Liver (tissue), 3 donors: Measurements from ENCODE around the gene JMJD6.

Experiments used
- CTCF ChIP-seq: fragments of 150-350 bp; IDR thresholded peaks from 2 replicates; pipeline ENCODE4 v1.5.1; 2017; ENCODE audit warnings: improper control_type of control experiment, low read depth, low read length; ENCODE audit not compliant: missing input control
- HNF4G ChIP-seq: IDR thresholded peaks from 2 replicates; pipeline ENCODE4 v1.6.1; 2016; ENCODE audit warnings: antibody characterized with exemption
- RXRA ChIP-seq, 2 donors: IDR thresholded peaks; 2 replicates each; pipeline ENCODE4 v1.6.1; 2017 to 2018; ENCODE audit warnings: antibody characterized with exemption in 2 of 2, mild to moderate bottlenecking in 1 of 2
- donor health status: healthy.
- donor health status: healthy.

DNA sequence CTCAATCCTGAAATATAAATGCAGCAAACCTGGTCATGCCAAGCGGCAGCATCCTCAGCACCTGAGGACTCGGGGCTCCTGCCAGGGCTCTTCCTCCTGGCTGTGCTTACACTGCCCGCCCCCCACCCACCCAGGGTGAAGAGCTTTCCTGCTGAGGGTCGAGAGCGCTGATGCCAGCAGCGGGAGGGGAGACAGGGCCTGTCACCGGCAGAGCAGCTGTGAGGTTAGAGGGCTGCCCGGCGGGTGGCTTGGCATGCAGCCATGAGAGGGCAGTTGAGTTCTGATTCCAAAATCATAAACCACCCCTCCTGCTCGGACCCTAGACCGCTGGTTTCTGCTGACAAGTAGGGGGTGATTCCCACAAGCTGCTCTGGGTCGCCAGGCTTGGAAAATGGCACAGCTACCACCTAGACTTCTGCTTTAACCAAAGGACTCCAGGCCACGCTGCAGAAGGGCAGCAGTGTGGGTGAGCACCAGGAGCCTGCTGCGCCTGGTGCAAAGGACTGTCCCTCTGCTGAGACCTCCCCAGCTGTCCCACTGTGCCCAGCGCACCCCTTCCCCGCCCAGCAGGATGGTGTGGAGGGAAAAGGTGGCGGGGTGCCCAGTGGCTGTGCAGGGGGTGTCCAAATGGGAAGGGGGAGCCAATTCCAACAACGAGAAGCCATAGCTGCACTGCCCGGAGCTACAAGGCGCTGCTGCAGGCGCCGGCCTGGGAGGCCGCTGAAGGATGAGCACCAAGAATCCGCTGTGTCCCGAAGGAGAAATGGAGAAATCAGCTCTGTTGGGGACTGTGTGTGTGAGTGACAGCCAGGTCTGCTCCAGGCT, 42.3 kb downstream of the JMJD6 start:
- TF ChIP-seq CTCF (no peak), RXRA (IDR thresholded peaks at IDR 0.05) (no peak), HNF4G (no peak)
